HCT116 (cell line): Measurements from ENCODE around the gene SCN10A.

Experiments
- EZH2 ChIP-seq: fragments of 200-600 bp; sonication (generic); IDR thresholded peaks from 2 replicates; pipeline ENCODE4 v1.6.1; 2017; ENCODE audit warnings: antibody characterized with exemption, mixed run types
- TF ChIP-seq, protein P1 (sequence below), 3 experiments: fragments of 200-600 bp in 1 of 3; sonication (generic) in 1 of 3; IDR thresholded peaks in 2 of 3; conservative IDR thresholded peaks in 1 of 3; 2 replicates each; pipeline ENCODE4 v1.5.1; 2012 to 2017; ENCODE audit warnings: low read depth in 2 of 3, low read length in 2 of 3, antibody characterized with exemption in 1 of 3, borderline replicate concordance in 1 of 3, control low read depth in 1 of 3, mild to moderate bottlenecking in 1 of 3, mixed read lengths in 1 of 3, mixed run types in 1 of 3, moderate library complexity in 1 of 3; ENCODE audit not compliant: insufficient read depth in 1 of 3

DNA sequence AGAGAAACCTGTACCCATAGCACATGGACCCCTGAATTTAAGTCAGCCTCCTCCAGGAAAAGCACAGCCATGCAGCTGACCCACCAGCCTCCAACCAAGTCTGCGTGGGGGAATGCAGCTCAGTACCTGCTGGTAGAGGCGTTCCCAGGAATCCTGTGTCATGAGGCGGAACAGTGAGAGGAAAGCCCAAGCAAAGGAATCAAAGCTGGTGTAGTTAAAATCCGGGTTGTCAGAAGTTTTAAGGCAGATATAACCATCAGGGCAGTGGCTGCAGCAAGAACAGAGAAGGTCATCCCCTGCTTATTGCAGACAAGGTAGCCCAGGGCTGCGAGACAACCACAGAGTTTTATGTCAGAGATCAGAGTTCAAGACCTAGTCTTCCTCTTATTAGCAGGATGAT is 59.1 kb downstream of the SCN10A start:
- TF ChIP-seq, protein P1, sequence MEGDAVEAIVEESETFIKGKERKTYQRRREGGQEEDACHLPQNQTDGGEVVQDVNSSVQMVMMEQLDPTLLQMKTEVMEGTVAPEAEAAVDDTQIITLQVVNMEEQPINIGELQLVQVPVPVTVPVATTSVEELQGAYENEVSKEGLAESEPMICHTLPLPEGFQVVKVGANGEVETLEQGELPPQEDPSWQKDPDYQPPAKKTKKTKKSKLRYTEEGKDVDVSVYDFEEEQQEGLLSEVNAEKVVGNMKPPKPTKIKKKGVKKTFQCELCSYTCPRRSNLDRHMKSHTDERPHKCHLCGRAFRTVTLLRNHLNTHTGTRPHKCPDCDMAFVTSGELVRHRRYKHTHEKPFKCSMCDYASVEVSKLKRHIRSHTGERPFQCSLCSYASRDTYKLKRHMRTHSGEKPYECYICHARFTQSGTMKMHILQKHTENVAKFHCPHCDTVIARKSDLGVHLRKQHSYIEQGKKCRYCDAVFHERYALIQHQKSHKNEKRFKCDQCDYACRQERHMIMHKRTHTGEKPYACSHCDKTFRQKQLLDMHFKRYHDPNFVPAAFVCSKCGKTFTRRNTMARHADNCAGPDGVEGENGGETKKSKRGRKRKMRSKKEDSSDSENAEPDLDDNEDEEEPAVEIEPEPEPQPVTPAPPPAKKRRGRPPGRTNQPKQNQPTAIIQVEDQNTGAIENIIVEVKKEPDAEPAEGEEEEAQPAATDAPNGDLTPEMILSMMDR (IDR thresholded peaks at IDR 0.05 in 2 of 3, conservative IDR thresholded peaks at IDR 0.05 in 1 of 3; ENCODE audit: borderline replicate concordance in 1 of 3, insufficient read depth in 1 of 3, low read depth in 2 of 3, low read length in 2 of 3) = no peak
- no peak for TF ChIP-seq EZH2
